PFSK-1 (cell line): ENCODE data around the gene PAOX.

ENCODE experiments used
- FOXP2 ChIP-seq: optimal IDR thresholded peaks from 2 replicates; pipeline ENCODE3; 2011; ENCODE audit warnings: borderline replicate concordance, control low read depth, inconsistent platforms; ENCODE audit not compliant: insufficient read depth; ENCODE audit errors: extremely low read length, extremely low read depth
- POLR2AphosphoS5 ChIP-seq: IDR thresholded peaks from 2 replicates; pipeline ENCODE4 v1.6.1; 2012; ENCODE audit warnings: low read depth, mild to moderate bottlenecking, control low read depth, low read length, moderate library complexity
- REST ChIP-seq, 2 experiments: IDR thresholded peaks; 2 replicates each; pipeline versions ENCODE4 v1.6.1 to v1.8.0; 2011 to 2012; ENCODE audit warnings: low read depth in 2 of 2, low read length in 2 of 2, control low read depth in 1 of 2, inconsistent platforms in 1 of 2, mild to moderate bottlenecking in 1 of 2, moderate library complexity in 1 of 2; ENCODE audit not compliant: insufficient read depth in 1 of 2
- SIN3A ChIP-seq: IDR thresholded peaks from 2 replicates; pipeline ENCODE4 v1.6.1; 2012; ENCODE audit warnings: mild to moderate bottlenecking, low read length, moderate library complexity, borderline replicate concordance; ENCODE audit not compliant: insufficient read depth
- TAF1 ChIP-seq: IDR thresholded peaks from 2 replicates; pipeline ENCODE4 v1.6.1; 2012; ENCODE audit warnings: low read length, control low read depth, borderline replicate concordance; ENCODE audit not compliant: insufficient read depth

PAOX gene

GRCh38 chr10:133350283-133350949 is 28.6 kb upstream of the PAOX start:
- TF ChIP-seq TAF1 = no peak
- no peak for TF ChIP-seq POLR2AphosphoS5
- no peak for TF ChIP-seq FOXP2
- TF ChIP-seq SIN3A = no peak
- no peak for TF ChIP-seq REST (IDR thresholded peaks at IDR 0.05; ENCODE audit: insufficient read depth in 1 of 2, low read depth in 2 of 2, low read length in 2 of 2)

- TF ChIP-seq FOXP2 = no peak
- TF ChIP-seq TAF1 = no peak
- TF ChIP-seq SIN3A = no peak
Measured at GRCh38 chr10:133350950-133351329, 28.1 kb upstream of the PAOX start.

GRCh38 chr10:133351408-133352318 is 27.4 kb upstream of the PAOX start:
- TF ChIP-seq POLR2AphosphoS5 = no peak
- TF ChIP-seq FOXP2 = no peak
- TF ChIP-seq REST (IDR thresholded peaks at IDR 0.05; ENCODE audit: insufficient read depth in 1 of 2, low read depth in 2 of 2, low read length in 2 of 2) = no peak
- no peak for TF ChIP-seq SIN3A
- TF ChIP-seq TAF1 = no peak

- TF ChIP-seq FOXP2 (no peak), POLR2AphosphoS5 (no peak), TAF1 (no peak), REST (IDR thresholded peaks at IDR 0.05; ENCODE audit: insufficient read depth in 1 of 2, low read depth in 2 of 2, low read length in 2 of 2) (no peak), SIN3A (no peak)
Measured at GRCh38 chr10:133353202-133353959, 25.7 kb upstream of the PAOX start.

- TF ChIP-seq TAF1 (no peak), REST (IDR thresholded peaks at IDR 0.05; ENCODE audit: insufficient read depth in 1 of 2, low read depth in 2 of 2, low read length in 2 of 2) (no peak), POLR2AphosphoS5 (no peak), SIN3A (no peak), FOXP2 (no peak)
Measured at GRCh38 chr10:133353988-133354605, 25.0 kb upstream of the PAOX start.
